Sigmoid colon (tissue), 7 donors: ENCODE data around the gene IPO8. TPM values are rescaled to one million over a fixed set of nuclear protein-coding genes. Genes with fewer than 3 reads are reported as not detected.
"Not testable (repeated sequence)": the region's sequence is repeated elsewhere in the genome, so short reads cannot be mapped to it uniquely, and the experiment has no call there.

Source experiments
- DNase-seq: peaks from one replicate; pipeline ENCODE4 v3.0.0-alpha.2; 2019
- H3K27ac ChIP-seq, 4 donors: fragments of 200-600 bp; sonication (generic); one replicate each; pipeline ENCODE4 v1.5.1; 2016 to 2019; ENCODE audit warnings: mild to moderate bottlenecking in 1 of 4
- H3K27me3 ChIP-seq, 3 donors: fragments of 200-600 bp; sonication (generic); one replicate each; pipeline ENCODE4 v1.5.1; 2019; ENCODE audit warnings: mild to moderate bottlenecking in 1 of 3
- H3K36me3 ChIP-seq, 4 donors: fragments of 200-600 bp; sonication (generic); one replicate each; pipeline ENCODE4 v1.5.1; 2016 to 2019
- H3K4me1 ChIP-seq, 4 donors: fragments of 200-600 bp; sonication (generic); one replicate each; pipeline ENCODE4 v1.5.1; 2017 to 2019
- H3K4me3 ChIP-seq, 4 donors: fragments of 200-600 bp; sonication (generic); one replicate each; pipeline ENCODE4 v1.5.1; 2017 to 2019; ENCODE audit warnings: mild to moderate bottlenecking in 2 of 4, moderate library complexity in 1 of 4
- H3K9me3 ChIP-seq, 4 donors: fragments of 200-600 bp in 3 of 4; sonication (generic) in 3 of 4; one replicate each; pipeline versions ENCODE4 v1.5.1 to v1.6.1; 2013 to 2019
- CTCF ChIP-seq, 4 experiments: fragments of 450-650 bp in 3 of 4; fragments of 200-600 bp in 1 of 4; IDR thresholded peaks; one replicate each; pipeline ENCODE4 v1.5.1; 2016 to 2019; ENCODE audit warnings: antibody characterized with exemption in 4 of 4, mild to moderate bottlenecking in 3 of 4, moderate library complexity in 2 of 4
- EP300 ChIP-seq, 4 donors: sonication (generic); formaldehyde crosslinking; IDR thresholded peaks; one replicate each; pipeline ENCODE4 v1.6.1; 2017; ENCODE audit warnings: antibody characterized with exemption in 4 of 4
- POLR2A ChIP-seq, 2 donors: fragments of 450-650 bp; IDR thresholded peaks; one replicate each; pipeline ENCODE4 v1.6.1; 2016; ENCODE audit warnings: antibody characterized with exemption in 2 of 2, mild to moderate bottlenecking in 2 of 2, moderate library complexity in 2 of 2
- POLR2AphosphoS5 ChIP-seq, 4 donors: sonication (generic); formaldehyde crosslinking; IDR thresholded peaks; one replicate each; pipeline ENCODE4 v1.6.1; 2017; ENCODE audit warnings: antibody characterized with exemption in 4 of 4
- WGBS, 2 donors: extraction: QIAGEN DNeasy Blood & Tissue Kit; methylation state at CpG; one replicate each; pipeline ENCODE4 v1.1.7; 2013; 5-methylcytosine and 5-hydroxymethylcytosine counted together
- intact Hi-C: fragments of 100-400 bp; cut with DNase I; formaldehyde crosslinking; loops from one replicate; pipeline ENCODE4 v1.15.1; 2023
- polyA plus RNA-seq, 3 donors: library from polyadenylated mRNA; stranded (reverse); fragments of 200-250 nt; gene quantifications; one replicate each; pipeline ENCODE4 v1.2.3, GENCODE V29; 2013
- total RNA-seq, 4 donors: library from RNA; depleted of rRNA; stranded (reverse); fragments of >200 nt; gene quantifications; one replicate each; pipeline ENCODE4 v1.1.0, GENCODE V29; 2016
- donor health status: healthy with polysubstance abuse.
- donor health status: Bipolar disorder and iron deficiency.
- donor health status: healthy.

IPO8 gene
- total and polyA plus RNA-seq, 7 donors, result 20.1 to 61.2 (median 32.8) TPM

GRCh38 chr12:30630076-30630978, 65.3 kb downstream of the IPO8 start:
- TF ChIP-seq CTCF (IDR thresholded peaks at IDR 0.05), result no peak
- no peak for TF ChIP-seq EP300 (IDR thresholded peaks at IDR 0.05)
- TF ChIP-seq POLR2A (IDR thresholded peaks at IDR 0.05), result no peak
- no peak for TF ChIP-seq POLR2AphosphoS5 (IDR thresholded peaks at IDR 0.05)
- no peak for DNase-seq
- H3K27ac ChIP-seq, result no peak overlapping the region
- no peak overlapping the region for H3K4me3 ChIP-seq
- H3K36me3 ChIP-seq, result peaks cover 5 to 69% (median 23%) of the 10 kb centered on the region in 4 donors
- WGBS, 2 donors, result 90 to 93% methylated on average over 6 of the region's 6 CpGs
- no peaks in the 10 kb centered on the region for H3K27me3 ChIP-seq
- H3K9me3 ChIP-seq, result no peaks in the 10 kb centered on the region
- intact Hi-C loops, result no loop called here
- no peaks in the 10 kb centered on the region for H3K4me1 ChIP-seq

- Histone ChIP-seq H3K9me3 (no peaks in the 10 kb centered on the region), H3K4me1 (no peaks in the 10 kb centered on the region), H3K36me3 (peaks cover 4 to 47% (median 15%) of the 10 kb centered on the region in 4 donors), H3K4me3 (no peak overlapping the region), H3K27me3 (no peaks in the 10 kb centered on the region), H3K27ac (no peak overlapping the region)
- TF ChIP-seq EP300 (IDR thresholded peaks at IDR 0.05), result no peak
- no peak for TF ChIP-seq POLR2A (IDR thresholded peaks at IDR 0.05)
- TF ChIP-seq CTCF (IDR thresholded peaks at IDR 0.05), result no peak
- no peak for TF ChIP-seq POLR2AphosphoS5 (IDR thresholded peaks at IDR 0.05)
- no peak for DNase-seq
- WGBS, 2 donors, result 96 to 99% methylated on average over 3 of the region's 3 CpGs
- intact Hi-C loops, result no loop called here
Observed at GRCh38 chr12:30626847-30627246, 68.8 kb downstream of the IPO8 start.

- TF ChIP-seq POLR2A (IDR thresholded peaks at IDR 0.05), result no peak
- TF ChIP-seq CTCF (IDR thresholded peaks at IDR 0.05), result no peak
- TF ChIP-seq EP300 (IDR thresholded peaks at IDR 0.05), result no peak
- TF ChIP-seq POLR2AphosphoS5 (IDR thresholded peaks at IDR 0.05), result no peak
- no peak for DNase-seq
- no peak overlapping the region for H3K27ac ChIP-seq
- no peaks in the 10 kb centered on the region for H3K27me3 ChIP-seq
- H3K36me3 ChIP-seq, result peaks cover 0 to 19% (median 2%) of the 10 kb centered on the region in 4 donors
- intact Hi-C loops, result no loop called here
- H3K9me3 ChIP-seq, result no peaks in the 10 kb centered on the region
- no peak overlapping the region for H3K4me3 ChIP-seq
- H3K4me1 ChIP-seq, result no peaks in the 10 kb centered on the region
- 95 to 97% methylated on average over 6 of the region's 6 CpGs for WGBS, 2 donors
Observed at GRCh38 chr12:30624009-30624408, 71.7 kb downstream of the IPO8 start.

GRCh38 chr12:30622509-30622908, 73.2 kb downstream of the IPO8 start:
- Histone ChIP-seq H3K9me3 (no peaks in the 10 kb centered on the region), H3K4me3 (no peak overlapping the region), H3K36me3 (peaks cover 0 to 6% (median 0%) of the 10 kb centered on the region in 4 donors), H3K27ac (no peak overlapping the region), H3K27me3 (no peaks in the 10 kb centered on the region), H3K4me1 (no peaks in the 10 kb centered on the region)
- WGBS, 2 donors, result 86 to 94% methylated on average over 1 of the region's 1 CpG
- DNase-seq, result no peak
- TF ChIP-seq CTCF (IDR thresholded peaks at IDR 0.05), result no peak
- no peak for TF ChIP-seq POLR2A (IDR thresholded peaks at IDR 0.05)
- no peak for TF ChIP-seq POLR2AphosphoS5 (IDR thresholded peaks at IDR 0.05)
- no peak for TF ChIP-seq EP300 (IDR thresholded peaks at IDR 0.05)
- intact Hi-C loops, result no loop called here

GRCh38 chr12:30621663-30622241, 73.9 kb downstream of the IPO8 start:
- intact Hi-C loops, H3K9me3 ChIP-seq, H3K27ac ChIP-seq, H3K36me3 ChIP-seq, DNase-seq, H3K4me1 ChIP-seq, H3K4me3 ChIP-seq, H3K27me3 ChIP-seq: not testable (repeated sequence)
- WGBS, 2 donors, result 94 to 96% methylated on average over 4 of the region's 4 CpGs
